IMR-90 (cell line): Measurements from ENCODE around the gene PLCD1. TPM values are rescaled to one million over a fixed set of nuclear protein-coding genes. Genes with fewer than 3 reads are reported as not detected.
"Not testable (repeated sequence)": the region's sequence is repeated elsewhere in the genome, so short reads cannot be mapped to it uniquely, and the experiment has no call there.

Source experiments
- ATAC-seq: fragments of 200-7000 bp; cut with Tn5 transposase; 2 replicates; pipeline ENCODE4 v1.9.1; 2020; ENCODE audit warnings: low read depth, mild to moderate bottlenecking, moderate library complexity
- BruUV-seq: library from RNA; stranded (reverse); fragments of 400-500 nt; replicated peaks from 2 replicates; lab custom pipeline; 2021; lab: Mats Ljungman, UMichigan
- CTCF ChIA-PET: fragments of 300-600 bp; formaldehyde crosslinking; extraction: SDS; loops from one replicate; lab custom pipeline; 2021; ENCODE audit warnings: antibody characterized with exemption; lab: Yijun Ruan, JAX
- POLR2A ChIA-PET: fragments of 300-600 bp; sonication (Branson Sonifier 250); formaldehyde crosslinking; loops from one replicate; lab custom pipeline; 2022; ENCODE audit warnings: antibody characterized with exemption; ENCODE audit not compliant: unreplicated experiment; lab: Charles Lee
- DNase-seq: peaks from one replicate; pipeline ENCODE4 v3.0.0; 2013
- H2AFZ ChIP-seq: replicated peaks from 2 replicates; pipeline ENCODE3; 2013; ENCODE audit warnings: low read length, mild to moderate bottlenecking; ENCODE audit not compliant: poor library complexity
- H2AK5ac ChIP-seq: 2 replicates; pipeline ENCODE4 v1.6.1; 2013; ENCODE audit warnings: low read depth, low read length, inconsistent platforms
- H2AK9ac ChIP-seq: replicated peaks from 2 replicates; pipeline ENCODE3; 2013; ENCODE audit warnings: mild to moderate bottlenecking, low read depth, low read length, moderate library complexity; ENCODE audit not compliant: poor library complexity
- H2BK120ac ChIP-seq: 2 replicates; pipeline ENCODE4 v1.6.1; 2013; ENCODE audit warnings: low read depth, low read length, inconsistent platforms
- H2BK15ac ChIP-seq: 3 replicates; pipeline ENCODE4 v1.6.1; 2013; ENCODE audit warnings: low read depth, low read length, inconsistent platforms
- H2BK20ac ChIP-seq: 2 replicates; pipeline ENCODE4 v1.6.1; 2013; ENCODE audit warnings: low read depth, mild to moderate bottlenecking, inconsistent platforms, low read length, moderate library complexity
- H2BK5ac ChIP-seq: 2 replicates; pipeline ENCODE4 v1.6.1; 2013; ENCODE audit warnings: mild to moderate bottlenecking, low read depth, low read length, inconsistent platforms; ENCODE audit not compliant: poor library complexity, severe bottlenecking
- H3K14ac ChIP-seq: replicated peaks from 2 replicates; pipeline ENCODE4 v1.6.1; 2013; ENCODE audit warnings: low read depth, low read length, inconsistent platforms
- H3K18ac ChIP-seq: 2 replicates; pipeline ENCODE4 v1.6.1; 2013; ENCODE audit warnings: low read depth, low read length, control low read depth
- H3K23ac ChIP-seq: 2 replicates; pipeline ENCODE4 v1.6.1; 2013; ENCODE audit warnings: low read depth, low read length, inconsistent platforms
- H3K27ac ChIP-seq: 2 replicates; pipeline ENCODE4 v1.5.1; 2013; ENCODE audit warnings: mild to moderate bottlenecking, control low read depth, low read length; ENCODE audit not compliant: insufficient read depth
- H3K27me3 ChIP-seq: 2 replicates; pipeline ENCODE4 v1.6.1; 2013; ENCODE audit warnings: low read length; ENCODE audit not compliant: control insufficient read depth, insufficient read depth
- H3K36me3 ChIP-seq: 2 replicates; pipeline ENCODE4 v1.6.1; 2013; ENCODE audit warnings: low read length, mixed read lengths; ENCODE audit not compliant: control insufficient read depth, insufficient read depth
- H3K4ac ChIP-seq: 2 replicates; pipeline ENCODE4 v1.6.1; 2013; ENCODE audit warnings: low read depth, low read length, inconsistent platforms
- H3K4me1 ChIP-seq: 2 replicates; pipeline ENCODE4 v1.6.1; 2013; ENCODE audit warnings: low read length, mixed read lengths; ENCODE audit not compliant: control insufficient read depth, insufficient read depth
- H3K4me2 ChIP-seq: 2 replicates; pipeline ENCODE4 v1.6.1; 2013; ENCODE audit warnings: low read depth, mild to moderate bottlenecking, control low read depth, low read length, moderate library complexity
- H3K4me3 ChIP-seq: 2 replicates; pipeline ENCODE4 v1.5.1; 2013; ENCODE audit warnings: low read depth, mild to moderate bottlenecking, control low read depth, low read length, moderate library complexity; ENCODE audit not compliant: insufficient read depth
- H3K56ac ChIP-seq: 2 replicates; pipeline ENCODE4 v1.6.1; 2013; ENCODE audit warnings: low read length, inconsistent platforms; ENCODE audit not compliant: insufficient read depth; ENCODE audit errors: extremely low read depth
- H3K79me1 ChIP-seq, 2 experiments: 2 replicates each; pipeline ENCODE4 v1.6.1; 2013; ENCODE audit warnings: low read length in 2 of 2, inconsistent platforms in 1 of 2, low read depth in 1 of 2
- H3K9ac ChIP-seq: 2 replicates; pipeline ENCODE4 v1.6.1; 2013; ENCODE audit warnings: low read depth, low read length, control low read depth
- H3K9me1 ChIP-seq: 2 replicates; pipeline ENCODE4 v1.6.1; 2013; ENCODE audit warnings: low read length, inconsistent platforms; ENCODE audit not compliant: insufficient read depth
- H3K9me3 ChIP-seq: 2 replicates; pipeline ENCODE4 v1.6.1; 2013; ENCODE audit warnings: low read length; ENCODE audit not compliant: control insufficient read depth, insufficient read depth
- H4K20me1 ChIP-seq: 2 replicates; pipeline ENCODE4 v1.6.1; 2013; ENCODE audit warnings: low read length, inconsistent platforms; ENCODE audit not compliant: insufficient read depth
- H4K5ac ChIP-seq: 2 replicates; pipeline ENCODE4 v1.6.1; 2013; ENCODE audit warnings: mild to moderate bottlenecking, low read depth, low read length, control low read depth
- H4K8ac ChIP-seq, 2 experiments: 2 replicates each; pipeline ENCODE4 v1.6.1; 2013; ENCODE audit warnings: low read depth in 2 of 2, low read length in 2 of 2, control low read depth in 1 of 2, inconsistent platforms in 1 of 2
- H4K91ac ChIP-seq: 2 replicates; pipeline ENCODE4 v1.6.1; 2013; ENCODE audit warnings: low read depth, low read length, inconsistent platforms; ENCODE audit not compliant: insufficient read depth
- WGBS, 2 experiments: methylation state at CpG; one replicate each; pipeline versions ENCODE4 v1.1.5 to v1.1.7; 2013; ENCODE audit warnings: missing lambda C conversion rate in 2 of 2; ENCODE audit not compliant: insufficient read length in 1 of 2; ENCODE audit errors: extremely low coverage in 2 of 2; 5-methylcytosine and 5-hydroxymethylcytosine counted together
- dilution Hi-C: fragments of 300-500 bp; cut with HindIII; formaldehyde crosslinking; loops from one replicate; pipeline ENCODE4 v1.14.3; 2018; ENCODE audit warnings: low sequenced_read_pairs; ENCODE audit not compliant: unreplicated experiment
- in situ Hi-C: fragments of 300-500 bp; cut with MboI; formaldehyde crosslinking; loops from 3 replicates; pipeline ENCODE4 v1.14.3; 2019; ENCODE audit warnings: low sequenced_read_pairs, inconsistent platforms, mixed read lengths
- intact Hi-C: fragments of 100-400 bp; cut with micrococcal nuclease; formaldehyde crosslinking; loops from 2 replicates; pipeline ENCODE4 v1.10.0; 2022
- polyA plus RNA-seq, 3 experiments: library from polyadenylated mRNA; depleted of rRNA; stranded (reverse); fragments of >200 nt; gene quantifications; 2 replicates each; pipeline ENCODE4 v1.2.3, GENCODE V29; 2012; ENCODE audit warnings: low replicate concordance in 1 of 3
- total RNA-seq: library from RNA; depleted of rRNA; stranded (reverse); fragments of >200 nt; gene quantifications from 2 replicates; pipeline ENCODE4 v1.2.3, GENCODE V29; 2012

The PLCD1 gene
- total and polyA plus RNA-seq, 2 of the 4 experiments (the other 2 are of a cell fraction) = 14.9 to 16.3 TPM

- H3K4me2 ChIP-seq, H3K27me3 ChIP-seq, in situ Hi-C loops, H3K4ac ChIP-seq, H3K14ac ChIP-seq, H3K18ac ChIP-seq, dilution Hi-C loops, H4K91ac ChIP-seq, H3K4me3 ChIP-seq, H2BK5ac ChIP-seq, H3K27ac ChIP-seq, H3K36me3 ChIP-seq, H2AFZ ChIP-seq, H4K8ac ChIP-seq, H3K9ac ChIP-seq, H3K4me1 ChIP-seq, H2AK9ac ChIP-seq, H2BK20ac ChIP-seq, H3K9me1 ChIP-seq, H3K23ac ChIP-seq, BruUV-seq, H3K79me1 ChIP-seq, H2BK15ac ChIP-seq, H2BK120ac ChIP-seq, ATAC-seq, H3K56ac ChIP-seq, DNase-seq, POLR2A ChIA-PET, H4K5ac ChIP-seq, H4K20me1 ChIP-seq, intact Hi-C loops, H3K9me3 ChIP-seq, H2AK5ac ChIP-seq: not testable (repeated sequence)
- 93% methylated on average over 5 of the region's 10 CpGs; no CpG with 5 or more reads in 1 of the 2 experiments for WGBS, 2 experiments
- CTCF ChIA-PET = interaction anchor here (0.6 kb wide), 1 partner anchor 141 kb away, joined by 3 read pairs; no protein-coding TSS in a partner anchor
Measured at GRCh38 chr3:37988376-37988775, 41.1 kb downstream of the PLCD1 start.
